Caco-2 (cell line): ENCODE data around the gene PIGU. TPM values are rescaled to one million over a fixed set of nuclear protein-coding genes. Genes with fewer than 3 reads are reported as not detected.

Experiments
- BruUV-seq: library from RNA; stranded (reverse); fragments of 400-500 nt; replicated peaks from 2 replicates; lab custom pipeline; 2021; lab: Mats Ljungman, UMichigan
- CTCF ChIA-PET: fragments of 300-600 bp; sonication (Branson Sonifier 250); formaldehyde crosslinking; loops from one replicate; lab custom pipeline; 2022; ENCODE audit warnings: antibody characterized with exemption; lab: Charles Lee
- POLR2A ChIA-PET: fragments of 300-600 bp; sonication (Branson Sonifier 250); formaldehyde crosslinking; loops from one replicate; lab custom pipeline; 2022; ENCODE audit warnings: antibody characterized with exemption; lab: Charles Lee
- DNase-seq, 2 experiments: peaks; one replicate each; pipeline versions ENCODE4 v3.0.0 to v3.0.0-alpha.2; 2020 to 2022
- H3K27me3 ChIP-seq: replicated peaks from 2 replicates; pipeline ENCODE4 v1.6.0; 2011; ENCODE audit warnings: low read length; ENCODE audit not compliant: control insufficient read depth, insufficient read depth
- H3K36me3 ChIP-seq: 2 replicates; pipeline ENCODE4 v1.5.1; 2011; ENCODE audit warnings: low read length; ENCODE audit not compliant: control insufficient read depth, insufficient read depth
- H3K4me1 ChIP-seq: fragments of 250-450 bp; sonication (Bioruptor Pico); 2 replicates; pipeline ENCODE4 v1.5.1; 2020; ENCODE audit warnings: mild to moderate bottlenecking
- H3K4me3 ChIP-seq: 2 replicates; pipeline ENCODE4 v1.5.1; 2011; ENCODE audit warnings: low read depth, mild to moderate bottlenecking, control low read depth, low read length
- H3K9me3 ChIP-seq: fragments of 250-450 bp; sonication (Bioruptor Pico); 2 replicates; pipeline ENCODE4 v1.5.1; 2020; ENCODE audit warnings: mild to moderate bottlenecking, moderate library complexity
- H3K27ac Mint-ChIP-seq: one replicate; pipeline ENCODE4 v1.8.0; 2022; ENCODE audit warnings: mixed read lengths; ENCODE audit not compliant: unreplicated experiment
- H3K27me3 Mint-ChIP-seq: one replicate; pipeline ENCODE4 v1.8.0; 2022; ENCODE audit warnings: mixed read lengths; ENCODE audit not compliant: insufficient read depth, unreplicated experiment
- H3K36me3 Mint-ChIP-seq: one replicate; pipeline ENCODE4 v1.8.0; 2022; ENCODE audit warnings: mild to moderate bottlenecking, mixed read lengths; ENCODE audit not compliant: insufficient read depth, unreplicated experiment
- H3K4me1 Mint-ChIP-seq: one replicate; pipeline ENCODE4 v1.8.0; 2022; ENCODE audit warnings: low read depth, mixed read lengths; ENCODE audit not compliant: unreplicated experiment
- H3K4me3 Mint-ChIP-seq: one replicate; pipeline ENCODE4 v1.8.0; 2022; ENCODE audit warnings: mild to moderate bottlenecking, moderate library complexity, mixed read lengths; ENCODE audit not compliant: unreplicated experiment
- H3K9me3 Mint-ChIP-seq: one replicate; pipeline ENCODE4 v1.8.0; 2022; ENCODE audit warnings: mixed read lengths; ENCODE audit not compliant: unreplicated experiment
- CTCF ChIP-seq, 2 experiments: fragments of 200-600 bp in 1 of 2; IDR thresholded peaks; 1 replicate in 1 of 2; 2 replicates in 1 of 2; pipeline versions ENCODE4 v1.5.1 to v1.8.0; 2011 to 2022; ENCODE audit warnings: antibody characterized with exemption in 1 of 2, control low read depth in 1 of 2, inconsistent platforms in 1 of 2, low read depth in 1 of 2, low read length in 1 of 2, mild to moderate bottlenecking in 1 of 2, moderate library complexity in 1 of 2; ENCODE audit not compliant: insufficient read depth in 1 of 2, severe bottlenecking in 1 of 2, unreplicated experiment in 1 of 2
- intact Hi-C: fragments of 100-400 bp; cut with micrococcal nuclease; formaldehyde crosslinking; loops from one replicate; pipeline ENCODE4 v1.10.0; 2022; ENCODE audit not compliant: unreplicated experiment
- total RNA-seq: library from RNA; stranded (reverse); gene quantifications from 2 replicates; pipeline ENCODE4 v1.2.3, GENCODE V29; 2022

Gene PIGU
- total RNA-seq, 1 experiment from 2014 or later: 61.7 TPM

GRCh38 chr20:34517114-34517505 is 159.8 kb downstream of the PIGU start:
- Histone ChIP-seq H3K36me3 (no peaks in the 10 kb centered on the region), H3K9me3 (no peaks in the 10 kb centered on the region), H3K4me3 (peak overlapping the region; percentile 52), H3K27me3 (no peaks in the 10 kb centered on the region), H3K4me1 (peaks cover 6% of the 10 kb centered on the region)
- Mint-ChIP-seq H3K4me1 (peaks cover 23% of the 10 kb centered on the region), H3K27me3 (no peaks in the 10 kb centered on the region), H3K4me3 (peak overlapping the region; percentile 85), H3K36me3 (peaks cover 80% of the 10 kb centered on the region), H3K27ac (peak overlapping the region; percentile 91), H3K9me3 (no peaks in the 10 kb centered on the region)
- CTCF ChIA-PET: interaction anchor here (1.0 to 4.4 kb wide), 4 partner anchors 191 to 262 kb away, joined by 3 to 75 read pairs (median 5); no protein-coding TSS in a partner anchor
- intact Hi-C loops: no loop called here
- POLR2A ChIA-PET: interaction anchor here (0.7 to 2.5 kb wide), 9 partner anchors 9 to 405 kb away, joined by 3 to 21 read pairs (median 5); partner anchors contain the start of genes AHCY, EIF2S2, ITCH and TP53INP2
- no TSS peak for BruUV-seq
- no peak for DNase-seq
- no peak for TF ChIP-seq CTCF (IDR thresholded peaks at IDR 0.05; ENCODE audit: insufficient read depth in 1 of 2, low read depth in 1 of 2, low read length in 1 of 2, severe bottlenecking in 1 of 2, unreplicated experiment in 1 of 2)

DNA sequence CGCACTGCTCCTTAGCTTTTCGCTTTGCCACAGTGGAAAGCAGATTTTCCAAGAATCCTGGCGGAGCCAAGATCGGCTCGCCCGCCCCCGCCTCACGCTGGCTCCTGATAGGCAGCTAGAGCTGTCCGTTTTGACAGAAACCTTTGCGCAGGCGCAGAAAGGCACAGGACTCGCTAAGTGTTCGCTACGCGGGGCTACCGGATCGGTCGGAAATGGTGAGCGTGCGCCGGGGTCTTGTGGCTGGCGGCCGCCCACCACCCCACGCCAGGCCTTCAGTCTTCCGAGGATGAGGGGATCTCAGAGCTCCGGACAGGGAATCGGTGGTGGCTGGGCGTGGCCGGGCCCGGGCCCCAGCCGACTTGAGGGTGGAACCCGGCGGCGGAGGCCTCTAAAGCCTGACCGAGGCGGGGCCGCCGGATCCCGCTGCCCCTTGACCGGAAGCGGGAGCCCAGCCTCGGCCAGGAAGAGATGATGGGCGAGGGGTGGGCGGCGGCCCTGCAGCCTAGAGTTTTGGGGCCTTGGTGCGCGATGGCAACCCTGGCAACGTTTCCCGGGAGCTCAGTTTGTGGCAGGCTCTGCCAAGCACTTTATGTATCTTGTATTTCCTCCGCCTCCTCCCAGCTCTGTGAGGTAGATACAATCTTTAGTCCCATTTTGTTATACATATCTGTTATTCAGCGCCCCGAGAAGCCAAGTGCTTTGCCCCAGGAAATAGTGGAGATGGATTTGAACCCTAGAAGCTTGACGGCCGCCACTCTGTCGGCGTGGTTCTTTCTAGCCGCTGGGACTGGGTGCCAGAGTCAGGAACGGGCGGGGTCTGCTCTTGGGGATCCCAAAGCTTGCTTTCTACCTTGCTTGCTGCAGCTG is 160.4 kb downstream of the PIGU start, which contains the start of gene DYNLRB1:
DYNLRB1 (plus strand) TSS at position 176 of the 867 bp plus-strand sequence; CDS start at position 213, 37 bp downstream.
- peaks cover 6% of the 10 kb centered on the region for H3K4me1 ChIP-seq
- peak; percentile 100 for DNase-seq
- TF ChIP-seq CTCF (IDR thresholded peaks at IDR 0.05; ENCODE audit: insufficient read depth in 1 of 2, low read depth in 1 of 2, low read length in 1 of 2, severe bottlenecking in 1 of 2, unreplicated experiment in 1 of 2): no peak
- ChIA-PET CTCF (interaction anchor here (0.6 to 4.4 kb wide), 12 partner anchors 22 to 326 kb away, joined by 3 to 75 read pairs (median 4); no protein-coding TSS in a partner anchor), POLR2A (interaction anchor here (0.6 to 2.5 kb wide), 17 partner anchors 9 to 523 kb away, joined by 3 to 21 read pairs (median 4); partner anchors contain the start of genes AHCY, EIF2S2, ITCH and PIGU)
- Mint-ChIP-seq H3K27me3 (no peaks in the 10 kb centered on the region), H3K27ac (peak within 1 kb of the TSS; percentile 91), H3K4me3 (peak within 1 kb of the TSS; percentile 85), H3K36me3 (peaks cover 82% of the 10 kb centered on the region), H3K9me3 (no peaks in the 10 kb centered on the region), H3K4me1 (peaks cover 19% of the 10 kb centered on the region)
- intact Hi-C loops: loop anchor here (1.0 kb wide), 2 partner anchors 9 to 204 kb away; no protein-coding TSS in a partner anchor
- H3K27me3 ChIP-seq: no peaks in the 10 kb centered on the region
- H3K9me3 ChIP-seq: no peaks in the 10 kb centered on the region
- TSS peak; percentile 44 for BruUV-seq
- no peaks in the 10 kb centered on the region for H3K36me3 ChIP-seq
- peak within 1 kb of the TSS; percentile 52 for H3K4me3 ChIP-seq
